ENCODE measurements around the gene TNS1. TPM values are rescaled to one million over a fixed set of nuclear protein-coding genes. Genes with fewer than 3 reads are reported as not detected.

The TNS1 gene
- total RNA-seq, 1 experiment from 2014 or later, result 1.5 TPM

- POLR2A ChIA-PET (ENCODE audit: unreplicated experiment), result no interaction called here
- DNase-seq, result no peak
- Histone ChIP-seq H3F3A (ENCODE audit: low read length, unreplicated experiment) (no peaks in the 10 kb centered on the region), H3K36me3 (ENCODE audit: low read depth, low read length) (no peaks in the 10 kb centered on the region), H3K4me2 (ENCODE audit: low read length) (no peak overlapping the region), H2AFZ (ENCODE audit: low read length) (no peak overlapping the region), H3K9me3 (ENCODE audit: low read length) (no peaks in the 10 kb centered on the region), H3K4me1 (ENCODE audit: insufficient read depth, low read length) (no peaks in the 10 kb centered on the region), H3K4me3 (ENCODE audit: low read length) (no peak overlapping the region), H3K9me2 (replicated peaks; ENCODE audit: low read length) (no peaks in the 10 kb centered on the region), H3K79me2 (ENCODE audit: low read length) (no peaks in the 10 kb centered on the region), H4K20me1 (ENCODE audit: low read length) (no peaks in the 10 kb centered on the region), H3K9ac (ENCODE audit: low read length) (no peak overlapping the region), H3K27ac (ENCODE audit: low read length) (no peak overlapping the region), H3K27me3 (ENCODE audit: low read length) (peaks cover 22% of the 10 kb centered on the region)
- intact Hi-C loops (cut with micrococcal nuclease), result no loop called here
- CTCF ChIA-PET, result no interaction called here
- TF ChIP-seq EZH2 (IDR thresholded peaks at IDR 0.05; ENCODE audit: low read length, unreplicated experiment), result no peak
- TF ChIP-seq CTCF (conservative IDR thresholded peaks at IDR 0.05; ENCODE audit: low read depth, low read length), result no peak
- no peak for TF ChIP-seq EZH2phosphoT487 (IDR thresholded peaks at IDR 0.05; ENCODE audit: borderline replicate concordance, low read length)
- no peak for ATAC-seq
- no TSS peak for BruUV-seq (replicated peaks)
Measured at GRCh38 chr2:218003981-218004419, 1.2 kb upstream of the TNS1 start.

DNA sequence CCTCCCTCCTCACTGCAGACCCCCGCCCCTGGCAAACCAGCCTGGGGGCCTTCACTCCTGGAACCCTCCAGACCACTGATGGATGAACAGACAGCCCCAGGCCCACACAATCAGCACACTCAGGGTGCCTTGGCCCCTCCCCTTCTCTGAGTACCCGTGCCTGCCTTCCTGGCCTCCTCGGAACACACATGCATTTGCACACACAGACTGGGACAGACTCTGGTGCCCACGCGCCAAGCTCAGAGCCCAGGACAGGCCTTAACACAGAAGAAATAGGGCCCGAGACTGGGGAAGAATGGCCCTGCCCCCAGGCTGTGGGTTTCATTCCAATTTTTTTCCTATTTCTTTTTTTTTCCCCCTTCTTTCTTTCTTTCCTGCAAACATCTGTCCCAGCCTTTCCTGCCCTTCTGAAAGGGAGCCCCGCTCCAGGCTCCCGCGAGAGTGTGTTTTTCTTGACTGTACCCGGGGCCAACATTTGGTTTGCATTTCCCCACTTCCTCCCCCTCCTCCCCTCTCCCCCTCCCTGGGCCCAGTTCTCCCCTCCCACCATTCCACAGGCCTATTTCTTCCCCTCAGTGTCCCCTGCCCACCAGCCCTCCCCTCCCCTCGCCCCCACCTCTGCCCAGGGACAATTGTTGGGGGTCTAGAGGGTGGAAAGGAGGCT is 618 bp upstream of the TNS1 start:
- Histone ChIP-seq H3K36me3 (ENCODE audit: low read depth, low read length) (no peaks in the 10 kb centered on the region), H3K4me1 (ENCODE audit: insufficient read depth, low read length) (no peaks in the 10 kb centered on the region), H3K4me2 (ENCODE audit: low read length) (no peak overlapping the region), H3F3A (ENCODE audit: low read length, unreplicated experiment) (no peaks in the 10 kb centered on the region), H4K20me1 (ENCODE audit: low read length) (no peaks in the 10 kb centered on the region), H2AFZ (ENCODE audit: low read length) (no peak overlapping the region), H3K4me3 (ENCODE audit: low read length) (no peak overlapping the region), H3K27me3 (ENCODE audit: low read length) (peaks cover 21% of the 10 kb centered on the region), H3K9me2 (replicated peaks; ENCODE audit: low read length) (no peaks in the 10 kb centered on the region), H3K79me2 (ENCODE audit: low read length) (no peaks in the 10 kb centered on the region), H3K9me3 (ENCODE audit: low read length) (no peaks in the 10 kb centered on the region), H3K9ac (ENCODE audit: low read length) (no peak overlapping the region), H3K27ac (ENCODE audit: low read length) (no peak overlapping the region)
- CTCF ChIA-PET, result interaction anchor here (0.5 kb wide), 1 partner anchor 44 kb away, joined by 4 read pairs; no protein-coding TSS in a partner anchor
- intact Hi-C loops (cut with micrococcal nuclease), result no loop called here
- no TSS peak for BruUV-seq (replicated peaks)
- TF ChIP-seq EZH2phosphoT487 (IDR thresholded peaks at IDR 0.05; ENCODE audit: borderline replicate concordance, low read length) (no peak), CTCF (conservative IDR thresholded peaks at IDR 0.05; ENCODE audit: low read depth, low read length) (no peak), EZH2 (IDR thresholded peaks at IDR 0.05; ENCODE audit: low read length, unreplicated experiment) (no peak)
- ATAC-seq, result no peak
- no peak for DNase-seq
- POLR2A ChIA-PET (ENCODE audit: unreplicated experiment), result no interaction called here

- Histone ChIP-seq H3K27me3 (ENCODE audit: low read length) (peaks cover 25% of the 10 kb centered on the region), H4K20me1 (ENCODE audit: low read length) (no peaks in the 10 kb centered on the region), H3F3A (ENCODE audit: low read length, unreplicated experiment) (no peaks in the 10 kb centered on the region), H3K9me2 (replicated peaks; ENCODE audit: low read length) (no peaks in the 10 kb centered on the region), H3K9me3 (ENCODE audit: low read length) (no peaks in the 10 kb centered on the region), H3K79me2 (ENCODE audit: low read length) (no peaks in the 10 kb centered on the region), H3K4me2 (ENCODE audit: low read length) (no peak overlapping the region), H2AFZ (ENCODE audit: low read length) (no peak overlapping the region), H3K27ac (ENCODE audit: low read length) (no peak overlapping the region), H3K4me3 (ENCODE audit: low read length) (no peak overlapping the region), H3K9ac (ENCODE audit: low read length) (no peak overlapping the region), H3K4me1 (ENCODE audit: insufficient read depth, low read length) (no peaks in the 10 kb centered on the region), H3K36me3 (ENCODE audit: low read depth, low read length) (no peaks in the 10 kb centered on the region)
- no peak for ATAC-seq
- no TSS peak for BruUV-seq (replicated peaks)
- ChIA-PET CTCF (no interaction called here), POLR2A (ENCODE audit: unreplicated experiment) (no interaction called here)
- TF ChIP-seq CTCF (conservative IDR thresholded peaks at IDR 0.05; ENCODE audit: low read depth, low read length) (no peak), EZH2 (IDR thresholded peaks at IDR 0.05; ENCODE audit: low read length, unreplicated experiment) (no peak), EZH2phosphoT487 (IDR thresholded peaks at IDR 0.05; ENCODE audit: borderline replicate concordance, low read length) (no peak)
- intact Hi-C loops (cut with micrococcal nuclease), result no loop called here
- DNase-seq, result no peak
Measured at GRCh38 chr2:218002143-218002844, 501 bp downstream of the TNS1 start.
